Activated T-helper 17 cell treated with anti-CD3 and anti-CD28 coated beads, Interleukin-2, amount 50 U/mL, for 72 hours (primary cell): ENCODE results near the gene EDEM3. TPM values are rescaled to one million over a fixed set of nuclear protein-coding genes. Genes with fewer than 3 reads are reported as not detected.
A peak's percentile ranks its signal among the peaks of the same experiment; 100 is the strongest.

Experiments
- ATAC-seq: fragments of 150-1000 bp; cut with Tn5 transposase; replicated peaks from 2 replicates; pipeline ENCODE4 v1.10.0; 2021; ENCODE audit warnings: mild to moderate bottlenecking, moderate library complexity
- H3K27ac Mint-ChIP-seq: one replicate; pipeline ENCODE4 v1.8.0; 2022; ENCODE audit warnings: mixed read lengths
- H3K27me3 Mint-ChIP-seq: one replicate; pipeline ENCODE4 v1.8.0; 2022; ENCODE audit warnings: mixed read lengths
- H3K36me3 Mint-ChIP-seq: one replicate; pipeline ENCODE4 v1.8.0; 2022; ENCODE audit warnings: low read depth, mild to moderate bottlenecking, mixed read lengths
- H3K4me1 Mint-ChIP-seq: one replicate; pipeline ENCODE4 v1.8.0; 2022; ENCODE audit warnings: mixed read lengths
- H3K4me3 Mint-ChIP-seq: one replicate; pipeline ENCODE4 v1.8.0; 2022; ENCODE audit warnings: mild to moderate bottlenecking, mixed read lengths
- H3K9me3 Mint-ChIP-seq: one replicate; pipeline ENCODE4 v1.8.0; 2022; ENCODE audit warnings: mixed read lengths
- total RNA-seq, 2 donors: library from RNA; stranded (reverse); gene quantifications; one replicate each; pipeline ENCODE4 v1.2.3, GENCODE V29; 2022

The EDEM3 gene, protein sequence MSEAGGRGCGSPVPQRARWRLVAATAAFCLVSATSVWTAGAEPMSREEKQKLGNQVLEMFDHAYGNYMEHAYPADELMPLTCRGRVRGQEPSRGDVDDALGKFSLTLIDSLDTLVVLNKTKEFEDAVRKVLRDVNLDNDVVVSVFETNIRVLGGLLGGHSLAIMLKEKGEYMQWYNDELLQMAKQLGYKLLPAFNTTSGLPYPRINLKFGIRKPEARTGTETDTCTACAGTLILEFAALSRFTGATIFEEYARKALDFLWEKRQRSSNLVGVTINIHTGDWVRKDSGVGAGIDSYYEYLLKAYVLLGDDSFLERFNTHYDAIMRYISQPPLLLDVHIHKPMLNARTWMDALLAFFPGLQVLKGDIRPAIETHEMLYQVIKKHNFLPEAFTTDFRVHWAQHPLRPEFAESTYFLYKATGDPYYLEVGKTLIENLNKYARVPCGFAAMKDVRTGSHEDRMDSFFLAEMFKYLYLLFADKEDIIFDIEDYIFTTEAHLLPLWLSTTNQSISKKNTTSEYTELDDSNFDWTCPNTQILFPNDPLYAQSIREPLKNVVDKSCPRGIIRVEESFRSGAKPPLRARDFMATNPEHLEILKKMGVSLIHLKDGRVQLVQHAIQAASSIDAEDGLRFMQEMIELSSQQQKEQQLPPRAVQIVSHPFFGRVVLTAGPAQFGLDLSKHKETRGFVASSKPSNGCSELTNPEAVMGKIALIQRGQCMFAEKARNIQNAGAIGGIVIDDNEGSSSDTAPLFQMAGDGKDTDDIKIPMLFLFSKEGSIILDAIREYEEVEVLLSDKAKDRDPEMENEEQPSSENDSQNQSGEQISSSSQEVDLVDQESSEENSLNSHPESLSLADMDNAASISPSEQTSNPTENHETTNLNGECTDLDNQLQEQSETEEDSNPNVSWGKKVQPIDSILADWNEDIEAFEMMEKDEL
- total RNA-seq, result 10 to 100 TPM; 11.7 to 20.4 TPM

DNA sequence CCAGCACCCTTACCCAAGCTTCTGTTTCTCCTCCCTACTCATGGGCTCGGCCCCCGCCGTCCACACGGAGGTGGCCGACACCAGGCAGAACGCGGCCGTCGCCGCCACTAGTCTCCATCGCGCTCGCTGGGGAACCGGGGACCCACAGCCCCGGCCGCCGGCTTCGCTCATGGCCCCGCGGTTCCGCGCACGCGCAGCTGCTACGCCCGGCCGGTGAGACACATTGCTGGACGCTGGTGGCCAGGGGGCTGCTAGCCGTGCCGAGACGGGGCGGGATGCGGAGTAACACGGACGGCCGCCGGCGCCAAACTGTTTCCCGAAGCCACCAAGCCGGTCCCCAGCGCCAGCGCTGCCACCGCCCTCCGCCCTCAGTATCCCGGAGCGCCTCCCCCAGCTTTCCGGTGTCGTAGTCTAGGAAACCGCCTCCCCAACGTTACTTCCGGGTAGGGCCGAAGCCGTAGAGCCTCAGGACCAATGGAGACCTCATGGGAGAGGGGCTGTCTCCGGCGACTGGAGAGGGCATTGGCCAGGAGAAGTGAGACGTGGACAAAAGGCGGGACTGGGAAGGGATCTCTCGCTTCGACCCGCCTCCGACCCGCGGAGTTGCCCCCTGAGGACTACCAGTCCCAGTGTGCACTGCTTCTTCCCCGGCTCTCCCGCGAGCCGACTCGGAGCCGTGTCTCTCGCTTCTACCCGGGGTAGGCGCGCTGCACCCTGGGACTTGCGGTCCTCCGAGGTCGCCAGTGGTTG lies at the start of gene EDEM3:
Gene EDEM3, minus strand, starts transcription at position 383 of the 750 bp plus-strand sequence. Its CDS starts 212 bp downstream, at position 171.
- ATAC-seq, result peak; percentile 94
- no peaks in the 10 kb centered on the region for H3K9me3 Mint-ChIP-seq
- peak within 1 kb of the TSS; percentile 91 for H3K4me3 Mint-ChIP-seq
- H3K27me3 Mint-ChIP-seq, result no peaks in the 10 kb centered on the region
- H3K36me3 Mint-ChIP-seq, result peaks cover 14% of the 10 kb centered on the region
- H3K4me1 Mint-ChIP-seq, result peaks cover 22% of the 10 kb centered on the region
- H3K27ac Mint-ChIP-seq, result peak within 1 kb of the TSS; percentile 88

DNA sequence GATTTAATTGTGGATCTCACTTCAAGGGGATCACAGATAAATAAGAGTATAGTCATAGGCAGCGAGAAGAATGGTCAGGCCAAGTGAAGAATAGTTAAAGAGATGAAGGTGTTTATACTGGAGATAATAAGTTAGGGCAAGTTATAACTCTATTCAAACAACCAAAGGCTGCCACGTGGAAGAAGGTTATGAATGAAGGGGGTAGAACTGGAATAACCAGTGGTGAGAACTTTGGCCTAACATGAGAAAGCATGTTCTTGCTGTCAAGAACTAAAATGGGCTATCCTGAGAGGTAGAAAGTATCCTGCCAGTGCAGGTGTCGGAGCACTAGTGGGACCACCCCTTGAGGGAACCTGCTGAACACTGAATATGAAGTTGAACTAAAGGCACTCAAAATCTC lies 49.6 kb upstream of the EDEM3 start:
- ATAC-seq, result no peak
- Mint-ChIP-seq H3K27ac (no peak overlapping the region), H3K4me3 (no peak overlapping the region), H3K4me1 (no peaks in the 10 kb centered on the region), H3K27me3 (no peaks in the 10 kb centered on the region), H3K9me3 (no peaks in the 10 kb centered on the region), H3K36me3 (peaks cover 75% of the 10 kb centered on the region)

DNA sequence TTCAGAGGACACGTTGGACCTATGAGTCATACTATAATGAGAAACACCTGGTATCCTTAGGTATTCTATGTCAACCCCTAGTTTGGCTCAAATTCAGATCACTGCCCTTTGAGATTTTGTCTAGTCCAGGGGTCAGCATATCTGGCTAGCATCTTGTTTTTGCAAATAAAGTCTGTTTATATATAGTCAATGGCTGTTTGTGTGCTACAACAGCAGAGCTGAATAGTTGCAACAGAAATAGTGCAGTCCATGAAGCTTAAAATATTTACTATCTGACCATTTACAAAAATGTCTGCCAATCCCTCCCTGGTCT lies 48.5 kb upstream of the EDEM3 start:
- ATAC-seq, result no peak
- no peaks in the 10 kb centered on the region for H3K27me3 Mint-ChIP-seq
- no peaks in the 10 kb centered on the region for H3K4me1 Mint-ChIP-seq
- no peaks in the 10 kb centered on the region for H3K9me3 Mint-ChIP-seq
- H3K4me3 Mint-ChIP-seq, result no peak overlapping the region
- peaks cover 73% of the 10 kb centered on the region for H3K36me3 Mint-ChIP-seq
- H3K27ac Mint-ChIP-seq, result no peak overlapping the region

DNA sequence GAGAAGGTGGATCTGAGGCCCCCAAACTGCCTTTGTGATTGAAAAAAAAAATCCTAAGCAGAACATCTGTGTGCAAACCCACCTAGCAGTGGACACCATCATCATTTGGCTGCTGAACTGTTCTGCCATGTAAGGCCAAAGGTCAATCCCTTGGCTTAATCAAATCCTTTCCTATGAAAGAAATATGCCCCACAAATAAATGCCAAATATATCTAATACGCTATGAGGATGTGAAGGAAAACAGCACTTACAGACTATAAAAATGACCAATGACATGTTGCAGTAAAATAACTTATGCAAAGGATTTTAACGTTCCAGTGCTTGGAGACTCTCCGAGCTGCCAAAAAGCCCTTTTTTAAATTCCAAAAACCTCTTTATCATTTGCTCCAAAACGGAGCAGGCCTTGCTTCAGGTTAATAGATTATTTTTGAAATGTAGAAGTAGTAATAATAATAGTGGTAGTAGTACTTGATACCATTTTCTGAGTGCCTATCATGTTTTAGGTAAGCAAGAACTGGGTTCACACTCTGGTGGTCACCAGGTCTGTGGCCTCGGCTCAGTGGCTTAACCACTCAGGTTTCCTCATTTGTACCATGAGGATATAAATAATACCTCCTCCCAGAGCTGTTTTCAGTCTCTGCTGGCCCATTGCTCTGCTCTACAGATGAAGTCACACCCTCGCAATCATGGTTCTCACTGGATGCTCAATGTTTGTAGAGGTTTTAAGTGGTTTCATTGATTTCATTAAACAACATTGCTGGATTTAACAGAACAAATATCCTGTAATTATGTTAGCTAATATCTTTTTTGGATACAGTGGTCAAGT lies 47.9 kb upstream of the EDEM3 start:
- ATAC-seq, result no peak
- H3K9me3 Mint-ChIP-seq, result no peaks in the 10 kb centered on the region
- peaks cover 73% of the 10 kb centered on the region for H3K36me3 Mint-ChIP-seq
- H3K4me3 Mint-ChIP-seq, result no peak overlapping the region
- no peaks in the 10 kb centered on the region for H3K4me1 Mint-ChIP-seq
- H3K27ac Mint-ChIP-seq, result no peak overlapping the region
- no peaks in the 10 kb centered on the region for H3K27me3 Mint-ChIP-seq

DNA sequence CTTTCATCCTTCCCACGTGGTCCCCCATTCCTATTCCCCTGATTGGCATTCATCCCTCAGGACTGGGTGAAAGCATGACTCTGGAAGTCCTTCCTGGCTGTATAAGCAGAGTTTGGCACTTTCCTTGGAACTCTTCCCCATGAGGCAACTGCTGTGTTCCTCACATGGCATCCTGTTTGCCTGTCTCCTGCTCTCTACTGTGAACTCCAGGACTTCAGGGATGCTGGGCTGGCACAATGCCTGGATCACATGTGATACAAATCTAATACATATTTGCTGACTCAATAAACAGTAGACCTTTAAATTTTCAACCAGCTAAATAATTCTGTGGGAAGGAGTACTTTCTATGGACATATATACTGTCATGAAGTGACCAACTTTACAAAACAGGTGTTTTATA lies 46.8 kb upstream of the EDEM3 start:
- peaks cover 70% of the 10 kb centered on the region for H3K36me3 Mint-ChIP-seq
- no peaks in the 10 kb centered on the region for H3K27me3 Mint-ChIP-seq
- no peaks in the 10 kb centered on the region for H3K4me1 Mint-ChIP-seq
- no peaks in the 10 kb centered on the region for H3K9me3 Mint-ChIP-seq
- no peak overlapping the region for H3K4me3 Mint-ChIP-seq
- no peak overlapping the region for H3K27ac Mint-ChIP-seq
- ATAC-seq, result no peak

DNA sequence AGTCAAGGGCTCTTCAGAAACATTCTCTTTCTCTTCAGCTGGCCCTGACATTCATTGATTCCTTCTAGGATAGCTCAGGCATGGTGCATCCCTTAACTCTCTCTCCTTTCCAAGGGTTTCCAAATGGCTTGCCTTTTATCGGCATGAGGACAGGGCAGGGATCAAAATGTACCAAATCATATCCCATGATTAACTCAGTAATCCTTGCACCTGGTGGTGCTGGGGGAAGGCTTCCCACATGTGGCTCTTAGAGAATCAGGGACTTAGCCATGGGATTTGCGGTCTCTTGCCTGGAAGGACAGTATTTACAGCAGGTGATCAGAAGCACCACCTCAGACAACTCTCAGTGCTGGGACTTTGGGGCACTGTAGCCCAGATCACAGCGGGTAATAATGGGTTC lies 46.2 kb upstream of the EDEM3 start:
- no peaks in the 10 kb centered on the region for H3K4me1 Mint-ChIP-seq
- no peak overlapping the region for H3K27ac Mint-ChIP-seq
- no peaks in the 10 kb centered on the region for H3K9me3 Mint-ChIP-seq
- H3K36me3 Mint-ChIP-seq, result peaks cover 73% of the 10 kb centered on the region
- ATAC-seq, result no peak
- H3K4me3 Mint-ChIP-seq, result no peak overlapping the region
- H3K27me3 Mint-ChIP-seq, result no peaks in the 10 kb centered on the region

DNA sequence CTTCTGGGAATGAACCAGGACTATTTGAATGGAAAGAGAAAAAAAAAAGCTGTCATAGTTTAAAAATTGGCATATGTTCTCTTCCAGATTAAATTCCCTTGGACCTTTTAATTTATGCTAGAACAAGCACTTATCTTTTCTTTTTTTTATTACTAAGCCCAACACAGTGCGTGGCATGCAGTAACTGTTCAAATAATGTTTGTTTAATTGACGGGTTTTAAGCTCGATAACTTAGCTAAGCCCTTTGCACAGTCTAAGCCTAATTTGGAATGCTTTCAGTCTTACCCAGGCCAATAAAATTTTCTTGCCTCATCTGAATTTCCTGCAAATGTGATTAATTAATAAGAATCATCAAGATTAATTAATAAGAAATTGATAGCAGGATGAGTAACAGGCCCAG lies 39.3 kb upstream of the EDEM3 start:
- no peak for ATAC-seq
- no peaks in the 10 kb centered on the region for H3K27me3 Mint-ChIP-seq

DNA sequence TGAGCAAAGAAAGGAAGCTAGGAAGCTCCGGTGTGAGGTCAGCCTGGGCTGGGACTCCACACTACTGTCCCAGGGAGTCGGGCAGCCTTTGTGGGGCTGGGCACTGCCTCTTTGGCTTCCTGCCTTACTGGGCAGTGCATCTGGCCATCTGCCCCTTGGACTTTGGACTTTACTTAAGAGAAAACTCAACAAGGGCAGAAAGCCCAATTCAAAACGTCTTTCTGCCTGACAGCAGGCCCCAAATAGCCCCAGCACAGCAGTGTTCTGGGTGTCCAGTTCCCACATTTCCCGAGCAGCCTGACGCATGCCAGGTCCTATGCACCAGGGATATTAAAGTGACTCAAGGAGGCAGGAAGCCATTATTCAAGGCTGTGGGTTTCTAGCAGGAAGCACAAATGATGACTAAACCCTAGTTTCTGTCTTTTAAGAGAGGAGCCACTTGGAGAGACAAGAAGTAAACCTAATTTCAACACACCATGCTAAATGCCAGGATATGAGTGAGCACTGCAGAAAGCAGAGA lies 37.9 kb upstream of the EDEM3 start:
- Mint-ChIP-seq H3K36me3 (peaks cover 69% of the 10 kb centered on the region), H3K27me3 (no peaks in the 10 kb centered on the region), H3K9me3 (no peaks in the 10 kb centered on the region), H3K4me3 (peak overlapping the region; percentile 34), H3K27ac (peak overlapping the region; percentile 45), H3K4me1 (peaks cover 7% of the 10 kb centered on the region)
- ATAC-seq, result peak; percentile 98

More for the DNA sequence above, 39.3 kb upstream of the EDEM3 start:
- Mint-ChIP-seq H3K4me3 (no peak overlapping the region), H3K9me3 (no peaks in the 10 kb centered on the region), H3K4me1 (peaks cover 7% of the 10 kb centered on the region), H3K27ac (peak overlapping the region; percentile 11), H3K36me3 (peaks cover 81% of the 10 kb centered on the region)

DNA sequence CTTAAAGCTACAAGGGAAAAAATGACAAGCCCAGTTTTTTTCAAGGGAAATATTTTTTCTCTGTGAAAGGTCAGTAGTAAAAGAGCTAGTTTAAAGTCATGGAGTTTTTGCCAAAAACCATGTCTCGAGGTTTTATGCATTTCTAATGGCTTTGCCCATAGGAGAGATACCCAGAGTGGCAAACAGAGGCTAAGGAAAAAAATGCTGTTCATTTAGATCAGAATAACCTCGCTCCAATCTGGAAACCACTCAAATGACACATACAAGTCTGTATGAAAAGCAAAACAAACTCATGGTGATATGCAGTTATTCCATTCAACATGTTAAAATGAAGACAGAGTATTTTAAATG lies 36.9 kb upstream of the EDEM3 start:
- Mint-ChIP-seq H3K27me3 (no peaks in the 10 kb centered on the region), H3K4me1 (peaks cover 7% of the 10 kb centered on the region), H3K9me3 (no peaks in the 10 kb centered on the region), H3K27ac (no peak overlapping the region), H3K4me3 (no peak overlapping the region), H3K36me3 (peaks cover 62% of the 10 kb centered on the region)
- no peak for ATAC-seq

DNA sequence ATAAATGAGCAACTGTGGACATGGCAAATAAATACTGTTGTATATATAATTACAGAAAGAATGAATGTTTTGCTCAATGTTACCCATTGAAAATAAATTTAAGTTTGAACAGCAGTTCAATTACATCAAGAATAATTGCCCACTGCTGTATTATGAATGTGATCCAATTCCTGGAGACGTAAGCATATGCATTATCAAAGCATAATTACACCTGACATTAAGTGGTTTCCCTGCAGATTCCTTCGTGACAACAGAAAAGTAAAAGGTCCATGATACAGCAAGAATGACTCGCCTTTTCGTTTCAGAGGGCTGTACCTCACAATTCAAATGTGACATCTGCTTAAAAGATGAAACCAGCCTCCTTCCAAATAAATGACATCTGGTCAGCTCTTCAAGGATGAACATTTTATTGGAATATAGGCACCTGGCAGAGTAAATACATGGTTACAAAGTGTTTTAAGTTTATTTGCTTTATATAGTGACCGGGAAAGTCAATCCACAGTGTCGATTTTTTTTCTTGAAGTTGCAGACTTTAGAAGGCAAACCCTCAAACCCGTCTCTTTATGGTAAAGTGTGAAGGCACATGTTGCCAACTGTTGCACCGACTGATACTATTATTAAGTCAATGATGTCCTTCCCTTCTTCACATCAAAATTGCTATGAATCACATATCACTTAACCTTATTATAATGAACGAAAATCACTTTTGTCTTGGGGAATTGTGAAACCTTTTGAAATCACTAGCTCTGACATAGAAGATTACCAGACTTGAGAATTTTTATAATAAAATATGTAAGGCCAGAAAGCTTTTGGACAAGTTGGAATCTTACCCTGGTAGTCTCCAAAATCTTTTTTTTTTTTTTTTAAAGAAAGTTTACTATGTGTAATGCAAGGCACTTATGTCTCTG lies 36.2 kb upstream of the EDEM3 start:
- no peak overlapping the region for H3K4me3 Mint-ChIP-seq
- ATAC-seq, result no peak
- no peak overlapping the region for H3K27ac Mint-ChIP-seq
- peaks cover 7% of the 10 kb centered on the region for H3K4me1 Mint-ChIP-seq
- peaks cover 55% of the 10 kb centered on the region for H3K36me3 Mint-ChIP-seq
- H3K27me3 Mint-ChIP-seq, result no peaks in the 10 kb centered on the region
- H3K9me3 Mint-ChIP-seq, result no peaks in the 10 kb centered on the region

DNA sequence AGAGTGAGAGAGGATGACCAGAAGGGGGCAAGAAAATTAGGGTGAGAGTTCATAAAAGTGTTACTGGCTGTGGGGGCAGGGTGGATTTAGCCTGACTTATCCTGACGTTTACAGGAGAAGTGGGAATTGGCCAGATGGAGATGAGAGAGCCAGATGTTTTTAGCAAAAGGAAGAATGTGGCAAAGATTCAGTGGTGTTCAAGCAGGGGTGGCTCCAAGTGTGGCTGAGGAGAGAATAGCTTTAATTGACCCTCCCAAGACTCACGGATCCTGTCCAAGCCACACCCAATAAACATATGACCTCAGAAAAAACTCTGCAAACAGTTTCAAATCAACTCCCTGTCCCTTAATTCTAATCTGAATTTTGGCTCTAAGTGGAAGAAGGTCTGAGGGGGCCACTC lies 35.2 kb upstream of the EDEM3 start:
- Mint-ChIP-seq H3K27ac (no peak overlapping the region), H3K36me3 (peaks cover 45% of the 10 kb centered on the region), H3K4me3 (no peak overlapping the region), H3K9me3 (peaks cover 2% of the 10 kb centered on the region), H3K4me1 (peaks cover 7% of the 10 kb centered on the region), H3K27me3 (no peaks in the 10 kb centered on the region)
- ATAC-seq, result no peak

DNA sequence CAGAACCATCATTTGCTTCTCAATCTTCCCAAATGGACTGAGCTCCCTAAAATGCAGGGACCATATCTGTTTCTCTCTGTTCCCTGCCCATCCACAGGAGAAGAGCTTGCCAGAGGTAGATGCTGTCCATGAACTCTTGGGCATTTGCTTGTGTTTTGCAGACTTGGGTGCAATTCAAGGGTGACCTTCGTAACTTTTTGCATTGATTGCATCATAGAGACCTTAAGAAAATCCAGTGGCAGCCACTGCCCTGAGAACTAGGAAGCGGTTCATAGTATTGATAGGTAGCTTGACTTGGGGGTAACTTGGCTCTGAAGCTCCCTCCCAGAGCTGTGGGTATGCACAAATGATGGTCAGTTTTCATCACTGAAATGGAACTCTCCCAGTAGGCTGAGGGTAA lies 34.3 kb upstream of the EDEM3 start:
- no peak overlapping the region for H3K4me3 Mint-ChIP-seq
- H3K27ac Mint-ChIP-seq, result no peak overlapping the region
- peaks cover 36% of the 10 kb centered on the region for H3K36me3 Mint-ChIP-seq
- ATAC-seq, result no peak
- no peaks in the 10 kb centered on the region for H3K27me3 Mint-ChIP-seq
- H3K4me1 Mint-ChIP-seq, result peaks cover 7% of the 10 kb centered on the region
- peaks cover 6% of the 10 kb centered on the region for H3K9me3 Mint-ChIP-seq

DNA sequence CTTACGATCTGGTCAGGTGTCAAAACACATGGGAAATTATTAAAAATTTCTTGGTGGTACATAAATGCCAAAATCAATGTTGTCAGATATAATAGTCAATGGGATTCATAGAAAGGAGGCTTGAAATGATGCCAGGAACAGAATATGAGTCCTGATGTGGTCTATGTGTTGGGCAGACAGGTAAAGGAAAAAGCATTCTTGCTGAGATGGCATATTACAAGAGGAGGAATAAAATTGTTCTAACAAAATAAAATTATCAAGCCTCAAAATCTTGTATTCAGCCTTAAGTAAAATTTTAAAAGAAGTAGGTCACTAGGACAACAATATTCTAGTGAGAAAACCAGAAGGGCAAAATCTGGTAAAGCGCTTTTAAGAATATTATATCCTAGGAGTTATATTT lies 30.9 kb upstream of the EDEM3 start:
- Mint-ChIP-seq H3K27me3 (no peaks in the 10 kb centered on the region), H3K36me3 (peaks cover 10% of the 10 kb centered on the region), H3K9me3 (peaks cover 18% of the 10 kb centered on the region), H3K27ac (no peak overlapping the region), H3K4me1 (no peaks in the 10 kb centered on the region), H3K4me3 (no peak overlapping the region)
- ATAC-seq, result no peak
